ENCODE data around the gene ADAMTS6.

The ADAMTS6 gene

GRCh38 chr5:65276178-65276890 lies 205.4 kb downstream of the ADAMTS6 start:
- DNase-seq, result no peak

GRCh38 chr5:65271906-65272305 lies 209.8 kb downstream of the ADAMTS6 start:
- no peak for DNase-seq

GRCh38 chr5:65268525-65268924 lies 213.2 kb downstream of the ADAMTS6 start:
- peak; percentile 86 for DNase-seq

GRCh38 chr5:65264420-65264819 lies 217.3 kb downstream of the ADAMTS6 start:
- no peak for DNase-seq

- no peak for DNase-seq
Measured at GRCh38 chr5:65263321-65263720, 218.4 kb downstream of the ADAMTS6 start.

- DNase-seq, result peak; percentile 31
Measured at GRCh38 chr5:65262649-65263059, 219.1 kb downstream of the ADAMTS6 start.

- DNase-seq, result peak; percentile 22
Measured at GRCh38 chr5:65262096-65262495, 219.6 kb downstream of the ADAMTS6 start.

GRCh38 chr5:65261499-65261898 lies 220.2 kb downstream of the ADAMTS6 start:
- DNase-seq, result no peak

GRCh38 chr5:65255294-65255693 lies 226.4 kb downstream of the ADAMTS6 start:
- no peak for DNase-seq

GRCh38 chr5:65252977-65253376 lies 228.7 kb downstream of the ADAMTS6 start:
- DNase-seq, result no peak

- DNase-seq, result no peak
Measured at GRCh38 chr5:65248896-65249295, 232.8 kb downstream of the ADAMTS6 start.

GRCh38 chr5:65247594-65247993 lies 234.1 kb downstream of the ADAMTS6 start:
- no peak for DNase-seq

GRCh38 chr5:65246741-65247140 lies 235.0 kb downstream of the ADAMTS6 start:
- no peak for DNase-seq

GRCh38 chr5:65244031-65244430 lies 237.7 kb downstream of the ADAMTS6 start:
- no peak for DNase-seq

GRCh38 chr5:65243161-65243560 lies 238.6 kb downstream of the ADAMTS6 start:
- DNase-seq, result no peak

GRCh38 chr5:65229841-65230240 lies 251.9 kb downstream of the ADAMTS6 start:
- no peak for DNase-seq

GRCh38 chr5:65213921-65214525 lies 267.7 kb downstream of the ADAMTS6 start:
- DNase-seq, result no peak

GRCh38 chr5:65209341-65209740 lies 272.4 kb downstream of the ADAMTS6 start:
- no peak for DNase-seq

GRCh38 chr5:65204966-65205365 lies 276.8 kb downstream of the ADAMTS6 start:
- DNase-seq, result no peak

GRCh38 chr5:65203746-65204145 lies 278.0 kb downstream of the ADAMTS6 start:
- no peak for DNase-seq

GRCh38 chr5:65199993-65200675 lies 281.6 kb downstream of the ADAMTS6 start:
- no peak for DNase-seq

GRCh38 chr5:65198456-65199120 lies 283.1 kb downstream of the ADAMTS6 start:
- no peak for DNase-seq

Measured in femur (tissue), 1 donor.